Medulla oblongata (tissue), 1 donor: ENCODE data around the gene UBAC2.
A peak's percentile ranks its signal among the peaks of the same experiment; 100 is the strongest.

Experiments used
- DNase-seq: peaks from one replicate; pipeline ENCODE4 v3.0.0-alpha.2; 2015; ENCODE audit errors: extremely low spot score

Gene UBAC2

GRCh38 chr13:99200432-99201167 is at the start of gene UBAC2:
TSS of gene UBAC2 (plus strand) at chr13:99200854. CDS start at chr13:99200909, 55 bp downstream.
- peak; percentile 97 for DNase-seq

- DNase-seq = no peak
Measured at GRCh38 chr13:99151516-99151915, 49.1 kb upstream of the UBAC2 start.

- no peak for DNase-seq
Measured at GRCh38 chr13:99153219-99153618, 47.4 kb upstream of the UBAC2 start.

GRCh38 chr13:99154064-99154463 is 46.6 kb upstream of the UBAC2 start:
- no peak for DNase-seq

GRCh38 chr13:99155821-99156220 is 44.8 kb upstream of the UBAC2 start:
- DNase-seq = no peak

- no peak for DNase-seq
Measured at GRCh38 chr13:99157046-99157445, 43.6 kb upstream of the UBAC2 start.

- DNase-seq = no peak
Measured at GRCh38 chr13:99158846-99159245, 41.8 kb upstream of the UBAC2 start.

- DNase-seq = no peak
Measured at GRCh38 chr13:99159331-99160061, 41.2 kb upstream of the UBAC2 start.

- DNase-seq = no peak
Measured at GRCh38 chr13:99160415-99160814, 40.2 kb upstream of the UBAC2 start.

- DNase-seq = no peak
Measured at GRCh38 chr13:99161512-99161911, 39.1 kb upstream of the UBAC2 start.

GRCh38 chr13:99162567-99163361 is 37.9 kb upstream of the UBAC2 start:
- DNase-seq = no peak

GRCh38 chr13:99164226-99164625 is 36.4 kb upstream of the UBAC2 start:
- DNase-seq = peak; percentile 16

- no peak for DNase-seq
Measured at GRCh38 chr13:99165753-99166587, 34.7 kb upstream of the UBAC2 start.

GRCh38 chr13:99172951-99173350 is 27.7 kb upstream of the UBAC2 start:
- DNase-seq = no peak

- no peak for DNase-seq
Measured at GRCh38 chr13:99173606-99174005, 27.0 kb upstream of the UBAC2 start.

GRCh38 chr13:99174533-99175100 is 26.0 kb upstream of the UBAC2 start:
- no peak for DNase-seq

- DNase-seq = peak; percentile 77
Measured at GRCh38 chr13:99176309-99177276, 24.1 kb upstream of the UBAC2 start.

- DNase-seq = no peak
Measured at GRCh38 chr13:99178636-99179035, 22.0 kb upstream of the UBAC2 start.

- no peak for DNase-seq
Measured at GRCh38 chr13:99179460-99179859, 21.2 kb upstream of the UBAC2 start.

- no peak for DNase-seq
Measured at GRCh38 chr13:99182439-99182838, 18.2 kb upstream of the UBAC2 start.
